ENCODE results near the gene RPE.

Gene RPE

GRCh38 chr2:210003359-210003758 is 921 bp downstream of the RPE start:
- DNase-seq, result no peak

- no peak for DNase-seq
These were observed 2.4 kb downstream of the RPE start for GRCh38 chr2:210004881-210005280.

GRCh38 chr2:210007895-210008294 is 5.5 kb downstream of the RPE start:
- DNase-seq, result no peak

DNA sequence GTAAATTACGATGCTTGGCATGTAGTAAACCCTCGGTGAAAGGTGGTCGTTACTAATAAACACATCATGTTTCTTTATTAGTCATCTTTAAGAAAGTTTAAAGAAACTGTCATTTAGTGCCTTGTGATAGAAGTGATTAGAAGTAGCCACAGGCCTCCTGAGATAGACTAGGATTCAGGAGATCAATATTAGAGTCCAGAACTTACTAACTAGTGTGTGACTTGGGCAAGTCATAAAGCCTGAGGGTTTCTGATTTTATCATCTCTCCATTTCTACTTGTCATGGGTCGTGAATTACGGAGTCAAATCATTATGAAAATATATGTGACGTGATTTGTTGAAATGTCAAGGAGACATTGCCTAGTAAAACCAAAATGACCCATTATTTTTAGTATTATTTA is 6.7 kb downstream of the RPE start:
- DNase-seq, result no peak

- DNase-seq, result no peak
These were observed 7.5 kb downstream of the RPE start for GRCh38 chr2:210009896-210010295.

- DNase-seq, result no peak
These were observed 17.7 kb downstream of the RPE start for GRCh38 chr2:210020138-210020537.

DNA sequence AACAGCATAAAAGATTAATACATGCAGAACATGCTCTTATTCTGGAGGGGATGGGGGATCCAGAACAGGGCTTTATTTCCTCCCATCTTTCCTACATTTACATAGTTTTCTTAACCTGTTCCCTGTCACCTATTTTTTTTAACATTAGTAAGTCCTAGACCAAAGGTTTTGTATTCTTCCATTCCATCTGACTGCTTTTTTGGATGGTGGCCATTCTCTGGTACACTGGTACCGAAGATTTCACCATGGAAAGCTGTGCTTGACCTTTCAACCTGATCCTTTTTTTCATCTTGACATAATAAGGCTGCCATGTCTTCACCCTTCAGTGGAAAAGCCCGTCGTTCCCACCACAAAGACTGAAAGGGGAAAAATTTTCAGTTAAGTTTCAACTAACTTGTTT is 20.4 kb downstream of the RPE start:
- DNase-seq, result no peak

- no peak for DNase-seq
These were observed 25.2 kb downstream of the RPE start for GRCh38 chr2:210027608-210028007.

- no peak for DNase-seq
These were observed 25.7 kb downstream of the RPE start for GRCh38 chr2:210028178-210028577.

- DNase-seq, result no peak
These were observed 31.7 kb downstream of the RPE start for GRCh38 chr2:210034087-210034683.

- DNase-seq, result no peak
These were observed 33.2 kb downstream of the RPE start for GRCh38 chr2:210035679-210036078.

DNA sequence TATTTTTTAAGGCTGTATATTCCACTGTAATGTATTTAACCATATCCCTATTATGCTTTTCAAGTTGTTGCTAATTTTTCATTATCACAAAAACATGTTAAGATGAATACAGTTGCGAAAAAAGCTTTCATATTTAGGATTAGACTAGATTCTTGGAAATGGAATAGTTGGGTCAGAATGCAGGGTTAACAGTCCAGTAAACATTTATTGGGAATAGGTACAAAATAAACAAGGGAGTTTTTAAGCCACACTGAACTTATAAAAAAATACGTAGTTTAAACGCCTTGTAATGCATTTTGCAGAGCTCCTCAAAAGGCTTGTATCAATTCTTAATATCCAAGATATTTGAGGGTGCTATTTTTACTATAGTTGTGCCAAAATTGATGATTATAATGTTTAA is 35.6 kb downstream of the RPE start:
- DNase-seq, result no peak

DNA sequence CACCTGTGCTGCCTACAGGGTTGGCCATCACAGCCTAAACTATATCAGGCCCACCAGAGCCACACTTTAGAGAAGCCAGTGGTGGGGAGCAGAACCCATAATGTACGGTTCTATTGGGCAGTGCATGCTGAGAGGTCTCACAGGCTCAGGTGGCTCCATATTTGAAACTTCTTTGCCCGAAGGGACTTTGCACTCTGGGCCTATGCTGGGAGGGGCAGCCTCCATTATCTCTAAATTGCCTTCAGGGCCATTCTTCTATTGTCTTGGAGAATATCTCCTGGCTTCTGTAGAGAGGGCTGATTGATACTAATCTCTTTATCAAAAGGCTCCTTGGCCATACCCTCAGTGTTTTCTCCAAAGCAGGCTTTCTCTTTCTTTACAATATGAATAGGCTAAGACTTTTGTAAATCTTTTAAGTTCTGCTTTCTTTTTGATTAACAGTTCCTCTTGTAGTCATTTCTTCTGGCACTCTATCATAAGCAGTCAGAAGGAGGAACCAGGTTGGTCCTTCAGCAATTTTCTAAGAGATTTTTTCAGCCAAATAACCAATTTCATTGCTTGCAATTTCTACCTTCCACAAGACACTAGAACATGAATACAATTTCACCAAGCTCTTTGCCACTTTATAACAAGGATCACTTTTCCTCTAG is 44.5 kb downstream of the RPE start:
- no peak for DNase-seq

DNA sequence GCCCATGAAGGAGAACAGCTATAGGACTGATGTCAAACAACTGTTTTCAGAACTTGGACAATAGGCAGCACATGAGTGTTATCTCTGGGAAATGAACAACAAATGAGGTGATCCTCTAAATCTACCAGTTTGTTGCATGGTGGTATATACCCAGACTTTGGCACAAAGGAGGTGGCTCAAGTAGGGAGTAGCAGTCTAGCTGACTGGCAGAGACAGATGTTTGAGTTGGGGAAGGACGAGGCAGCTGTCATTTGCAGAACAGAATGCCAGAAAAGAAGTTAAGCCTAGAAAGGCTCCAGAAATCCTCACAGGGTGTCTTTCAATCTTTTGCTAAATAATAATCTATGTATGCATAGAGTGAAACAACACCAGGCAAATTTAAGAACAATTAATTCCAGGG is 47.4 kb downstream of the RPE start:
- no peak for DNase-seq

DNA sequence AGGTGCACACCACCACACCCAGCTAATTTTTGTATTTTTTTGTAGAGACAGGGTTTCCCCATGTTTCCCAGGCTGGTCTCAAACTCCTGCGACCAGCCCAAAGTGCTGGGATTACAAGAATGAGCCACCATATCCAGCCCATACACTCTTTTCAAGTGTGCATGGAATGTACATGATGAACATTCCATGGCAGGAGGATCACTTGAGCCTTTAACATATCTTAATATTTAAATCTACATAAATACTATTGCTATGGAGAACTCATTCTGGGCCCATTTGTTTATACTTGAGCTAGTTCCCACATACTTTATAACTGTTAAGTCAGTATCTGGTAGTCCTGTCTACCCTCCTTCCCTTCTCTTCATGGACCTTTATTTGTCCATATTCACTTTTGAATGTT is 48.4 kb downstream of the RPE start:
- no peak for DNase-seq

- DNase-seq, result no peak
These were observed 52.3 kb downstream of the RPE start for GRCh38 chr2:210054696-210055095.

DNA sequence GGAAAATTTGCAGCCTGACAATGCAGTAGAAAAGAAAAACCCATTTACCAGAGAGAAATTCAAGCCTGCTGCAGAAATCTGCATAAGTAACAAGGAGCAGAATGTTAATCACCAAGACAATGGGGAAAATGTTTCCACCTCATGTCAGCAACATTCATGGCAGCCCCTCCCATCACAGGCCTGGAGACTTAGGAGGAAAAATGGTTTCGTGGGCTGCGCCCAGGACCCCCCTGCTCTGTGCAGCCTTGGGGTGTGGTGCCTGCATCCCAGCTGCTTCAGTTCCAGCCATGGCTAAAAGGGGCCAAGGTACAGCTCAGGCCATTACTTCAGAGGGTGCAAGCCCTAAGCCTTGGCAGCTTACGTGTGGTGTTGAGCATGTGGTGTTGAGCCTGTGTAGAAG is 53.4 kb downstream of the RPE start:
- DNase-seq, result no peak

GRCh38 chr2:210063306-210063705 is 60.9 kb downstream of the RPE start:
- DNase-seq, result no peak

All from EL (cell line).